Measurements from ENCODE around the gene ITIH3.

ITIH3 gene

GRCh38 chr3:52845157-52845556 lies 50.6 kb downstream of the ITIH3 start:
- peak; percentile 70 for DNase-seq

GRCh38 chr3:52845691-52846431 lies 51.3 kb downstream of the ITIH3 start:
- no peak for DNase-seq

DNA sequence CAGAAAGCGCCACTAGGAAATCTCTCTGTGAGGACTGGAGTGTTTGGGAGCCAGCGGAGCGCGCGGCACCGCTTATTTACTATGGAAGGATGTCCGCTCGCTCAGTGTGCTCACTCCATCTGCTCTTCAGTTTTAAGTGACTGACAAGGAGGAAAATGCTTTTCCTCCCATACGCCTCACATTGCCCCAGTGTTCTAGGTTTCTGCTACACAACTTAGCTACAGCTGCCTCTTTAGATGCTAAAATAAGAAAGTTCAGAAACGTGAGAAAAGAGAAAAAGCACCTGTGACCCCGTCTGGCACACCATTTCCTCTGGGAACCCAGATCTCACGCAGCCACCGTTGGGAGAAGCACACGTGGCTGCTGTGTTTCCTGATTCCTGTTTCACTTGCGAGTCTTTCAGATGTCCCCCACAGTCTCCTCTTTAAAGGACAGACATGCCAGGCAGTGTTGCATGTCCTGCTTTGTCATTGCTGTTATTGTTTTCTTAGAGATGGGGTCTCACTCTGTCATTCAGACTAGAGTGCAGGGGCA lies 51.9 kb downstream of the ITIH3 start:
- peak; percentile 63 for DNase-seq

- no peak for DNase-seq
Measured at GRCh38 chr3:52847241-52847640, 52.6 kb downstream of the ITIH3 start.

DNA sequence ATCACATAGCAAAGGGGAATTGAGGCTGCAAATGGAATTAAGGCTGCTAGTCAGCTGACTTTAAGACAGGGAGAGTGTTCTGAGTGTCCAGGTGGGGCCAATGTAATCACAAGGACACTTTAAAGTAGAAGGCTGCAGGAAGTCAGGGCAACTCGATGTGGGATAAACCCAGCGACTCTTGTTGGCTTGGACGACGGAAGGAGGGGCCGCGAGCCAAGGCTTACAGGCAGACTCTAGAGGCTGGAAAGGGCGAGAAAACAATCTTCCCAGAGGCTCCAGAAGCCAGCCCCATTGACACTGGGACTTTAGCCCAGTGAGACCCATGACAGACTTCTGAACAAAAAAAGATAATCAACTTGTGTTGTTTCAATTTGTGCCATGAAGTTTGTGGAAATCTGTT lies 53.1 kb downstream of the ITIH3 start:
- DNase-seq = no peak

- peak; percentile 56 for DNase-seq
Measured at GRCh38 chr3:52848617-52849016, 54.0 kb downstream of the ITIH3 start.

DNA sequence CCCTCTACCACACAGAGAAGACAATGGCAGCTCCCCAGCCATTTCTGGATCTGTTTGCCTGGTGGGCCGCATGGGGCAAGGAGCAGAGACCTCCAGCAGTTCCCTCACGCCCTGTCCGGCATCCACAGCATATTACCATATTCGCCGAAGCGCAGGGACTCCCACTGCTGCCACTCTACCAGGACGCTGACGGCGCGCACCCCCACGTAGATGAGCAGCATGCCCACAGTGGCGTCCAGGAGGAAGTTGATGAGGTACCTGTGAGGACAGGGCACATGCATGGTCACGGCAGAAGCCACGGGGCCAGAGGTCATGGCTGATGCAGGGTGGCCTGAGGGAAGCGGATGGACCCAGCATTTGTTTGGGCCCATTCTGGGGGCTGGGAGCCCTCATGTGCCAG lies 55.1 kb downstream of the ITIH3 start:
- DNase-seq = no peak

- DNase-seq = peak; percentile 54
Measured at GRCh38 chr3:52851348-52851747, 56.8 kb downstream of the ITIH3 start.

DNA sequence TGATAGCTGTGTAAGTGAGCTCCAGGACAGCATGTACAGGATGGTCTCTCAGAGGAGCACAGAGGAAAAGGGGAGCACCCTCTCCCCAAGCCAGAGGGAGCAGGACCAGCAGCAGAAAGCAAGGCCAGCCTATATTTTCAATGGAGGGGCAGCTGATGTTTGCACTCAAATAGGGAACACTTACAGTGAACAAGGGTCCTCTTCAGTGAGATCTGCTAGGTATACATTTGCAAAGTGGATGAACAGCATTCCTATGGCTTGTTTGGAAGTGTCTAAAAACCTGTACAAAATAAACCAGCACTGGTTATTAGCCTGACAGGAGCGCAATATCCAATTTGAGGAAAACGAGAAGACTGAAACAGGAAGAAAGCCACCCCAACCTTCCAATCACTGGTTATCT lies 57.8 kb downstream of the ITIH3 start:
- no peak for DNase-seq

DNA sequence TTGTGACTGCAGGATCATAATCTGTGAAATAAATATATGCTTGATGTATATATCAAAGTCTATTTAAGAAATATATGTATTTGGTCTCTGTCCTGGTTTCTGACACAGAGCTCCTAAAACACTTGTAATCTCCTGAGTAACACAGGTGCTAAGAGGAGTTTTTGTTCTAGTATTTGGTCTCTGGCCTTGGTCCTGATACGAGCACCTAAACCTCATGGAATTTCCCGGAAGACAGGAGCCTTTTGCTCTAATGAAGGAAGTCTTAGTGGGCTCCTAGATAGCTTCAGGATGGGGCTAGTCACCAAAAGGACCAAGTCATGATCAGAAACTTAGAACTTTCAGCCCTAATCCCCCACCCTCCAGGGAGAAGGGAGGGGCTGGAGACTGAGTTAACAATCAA lies 59.4 kb downstream of the ITIH3 start:
- DNase-seq = no peak

DNA sequence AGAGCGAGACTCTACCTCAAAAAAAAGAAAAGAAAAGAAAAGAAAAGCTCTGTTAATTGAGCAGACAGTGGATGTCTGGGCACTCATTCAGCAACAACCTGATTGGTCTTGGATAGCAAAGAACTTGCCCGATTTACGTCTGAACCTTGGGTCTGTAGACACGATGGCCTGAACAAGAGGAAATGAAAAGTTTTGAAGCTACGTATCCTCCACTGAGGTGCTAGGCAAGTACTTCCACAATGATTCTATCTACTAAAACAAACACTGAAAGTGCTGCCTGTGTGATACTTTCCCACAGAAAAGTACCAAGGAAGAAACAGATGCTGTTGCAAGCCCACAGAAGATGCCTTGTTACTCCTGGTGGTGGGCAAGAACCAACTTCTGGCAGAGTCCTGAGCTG lies 62.1 kb downstream of the ITIH3 start:
- no peak for DNase-seq

DNA sequence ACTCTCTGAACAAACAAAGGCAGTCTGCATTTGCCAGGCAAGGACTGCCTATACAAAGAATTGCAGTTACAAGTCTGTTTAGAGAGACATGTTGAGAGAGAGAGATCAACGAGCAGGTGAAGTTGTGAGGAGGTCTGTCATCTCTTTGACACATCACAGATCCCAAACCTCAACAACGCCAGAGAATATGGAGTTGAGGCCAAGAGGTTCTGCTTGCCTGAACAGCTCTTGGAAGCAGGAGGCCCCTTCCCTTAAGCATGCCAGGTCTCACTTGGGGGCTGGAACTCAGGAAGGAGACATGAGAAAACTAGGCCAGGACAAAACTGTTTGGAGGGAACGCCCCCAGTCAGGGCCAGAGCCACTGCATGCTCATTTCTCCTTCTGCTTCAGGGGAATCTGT lies 62.5 kb downstream of the ITIH3 start:
- DNase-seq = no peak

DNA sequence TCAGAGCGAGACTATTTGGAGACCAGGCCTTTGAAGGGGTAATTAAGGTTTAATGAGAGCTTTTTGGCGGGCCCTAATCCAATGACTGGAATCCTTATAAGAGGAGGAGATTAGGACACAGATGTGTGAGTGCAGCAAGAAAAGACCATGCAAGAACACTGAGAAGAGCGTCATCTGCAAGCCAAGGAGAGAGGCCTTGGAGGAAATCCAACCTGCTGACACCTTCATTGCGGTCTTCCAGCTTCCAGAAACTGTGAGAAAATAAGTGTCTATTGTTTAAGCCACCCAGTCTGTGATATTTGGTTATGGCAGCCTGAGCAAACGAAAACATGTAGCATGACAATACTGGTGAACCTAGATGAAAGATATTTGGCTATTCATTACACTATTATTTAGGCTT lies 63.3 kb downstream of the ITIH3 start:
- DNase-seq = no peak
